HG03442 (cell line): ENCODE measurements around the gene PRDM16.

Source experiments
- ATAC-seq: cut with Tn5 transposase; IDR thresholded peaks from one replicate; pipeline ENCODE4 v1.9.1; 2021; ENCODE audit warnings: mild to moderate bottlenecking, moderate library complexity; ENCODE audit not compliant: unreplicated experiment

PRDM16 gene

GRCh38 chr1:3419415-3420204 is 350.6 kb downstream of the PRDM16 start:
- no peak for ATAC-seq

- no peak for ATAC-seq
Observed at GRCh38 chr1:3420218-3420951, 351.4 kb downstream of the PRDM16 start.

- no peak for ATAC-seq
Observed at GRCh38 chr1:3422638-3423037, 353.6 kb downstream of the PRDM16 start.

- ATAC-seq: no peak
Observed at GRCh38 chr1:3423245-3423829, 354.3 kb downstream of the PRDM16 start.

DNA sequence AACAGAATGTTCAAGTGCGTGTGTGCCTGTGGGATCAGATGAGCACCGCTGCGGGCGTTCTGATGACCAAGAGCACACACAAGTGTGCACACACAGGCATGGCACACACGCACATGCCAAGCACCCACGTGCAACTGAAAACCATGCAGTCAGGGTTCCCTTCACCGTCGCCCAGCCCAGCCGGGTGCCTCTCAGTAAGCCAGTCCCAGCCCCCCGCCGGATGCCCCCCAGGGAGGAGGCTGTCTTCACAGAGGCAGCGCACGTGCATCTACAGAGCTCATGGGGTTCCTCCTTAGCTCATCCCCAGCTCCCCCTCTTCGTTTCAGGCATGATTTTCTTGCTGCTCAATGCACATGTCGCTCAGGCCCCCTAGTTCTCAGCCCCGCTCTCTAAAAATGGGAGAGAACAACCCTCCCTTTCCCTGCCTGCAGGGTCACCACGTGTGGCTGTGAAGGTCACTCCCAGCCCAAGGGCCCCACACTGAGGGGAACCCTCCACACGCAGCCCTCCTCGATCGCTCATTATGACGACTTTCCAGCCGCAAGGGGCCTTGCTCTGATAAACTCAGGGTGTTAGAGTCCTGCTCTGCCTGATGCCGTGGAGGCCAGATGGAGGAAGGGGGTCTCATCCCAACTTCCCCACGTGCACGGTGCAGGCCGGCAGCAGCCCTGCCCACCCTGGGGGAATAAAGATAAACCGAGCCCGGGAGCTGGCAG is 355.1 kb downstream of the PRDM16 start:
- ATAC-seq: no peak

- ATAC-seq: no peak
Observed at GRCh38 chr1:3425486-3426215, 356.6 kb downstream of the PRDM16 start.

DNA sequence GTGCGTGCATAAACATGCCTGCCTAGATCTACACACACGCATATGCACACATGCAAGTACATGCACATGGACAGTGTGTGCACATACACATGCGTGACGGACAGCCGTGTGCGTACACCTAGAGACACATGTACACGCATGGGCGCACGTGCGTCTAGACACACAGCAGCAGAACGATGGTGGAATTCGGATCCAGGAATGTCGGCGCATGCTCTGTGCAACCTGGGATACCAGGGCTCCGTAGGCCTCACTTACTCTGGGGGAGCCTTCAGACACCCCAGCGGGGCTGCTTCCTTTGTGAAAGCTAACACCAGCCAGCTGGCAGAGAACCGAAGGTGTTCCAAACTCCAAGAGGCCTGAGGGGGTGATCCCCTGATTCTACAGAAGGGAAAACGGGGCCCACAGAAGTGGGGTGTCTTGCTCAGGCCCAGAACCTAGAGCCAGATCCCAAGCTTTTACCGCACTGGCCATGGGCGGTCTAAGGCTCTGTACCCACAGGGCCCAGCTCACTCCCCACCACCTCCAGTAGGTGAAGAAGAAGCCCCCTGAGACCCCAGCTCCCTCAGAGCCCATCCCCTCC is 358.0 kb downstream of the PRDM16 start:
- ATAC-seq: no peak

GRCh38 chr1:3427711-3428704 is 359.0 kb downstream of the PRDM16 start:
- no peak for ATAC-seq

DNA sequence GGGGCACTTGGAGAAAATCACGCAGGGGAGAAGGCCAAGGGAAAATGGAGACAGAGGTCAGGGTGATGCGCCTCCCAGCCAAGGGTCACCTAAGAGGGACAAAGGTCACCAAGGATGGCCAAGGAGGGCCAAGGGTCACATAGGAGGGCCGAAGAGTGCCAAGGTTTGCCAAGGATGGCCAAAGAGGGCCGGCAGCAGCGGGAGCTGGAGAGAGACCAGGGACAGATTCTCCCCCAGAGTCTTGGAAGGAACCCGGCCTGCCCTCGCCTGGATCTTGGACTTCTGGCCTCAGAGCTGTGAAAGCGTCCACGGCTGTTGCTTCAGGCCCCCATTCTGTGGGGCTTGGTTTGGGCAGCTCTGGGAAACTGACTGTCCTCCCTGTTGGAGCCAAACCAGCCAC is 359.9 kb downstream of the PRDM16 start:
- no peak for ATAC-seq

DNA sequence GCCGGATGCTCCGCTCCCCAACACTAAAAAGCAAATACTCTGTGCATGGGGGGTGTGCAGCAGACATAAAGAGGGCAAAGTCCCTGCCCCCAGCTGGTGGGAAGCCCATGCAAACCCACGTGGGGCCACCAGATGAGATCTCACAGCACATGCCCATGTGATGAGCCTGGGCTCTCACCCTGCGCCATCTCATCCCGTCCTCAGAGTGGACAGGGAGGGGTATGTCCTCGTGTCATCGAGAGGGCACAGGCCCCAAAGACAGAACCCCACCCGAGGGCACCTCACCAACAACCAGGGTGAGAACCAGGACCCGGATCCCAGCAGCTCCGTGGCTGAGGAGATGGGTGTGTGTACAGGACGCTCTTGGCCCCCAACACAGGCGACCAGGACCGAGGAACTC is 360.3 kb downstream of the PRDM16 start:
- no peak for ATAC-seq

DNA sequence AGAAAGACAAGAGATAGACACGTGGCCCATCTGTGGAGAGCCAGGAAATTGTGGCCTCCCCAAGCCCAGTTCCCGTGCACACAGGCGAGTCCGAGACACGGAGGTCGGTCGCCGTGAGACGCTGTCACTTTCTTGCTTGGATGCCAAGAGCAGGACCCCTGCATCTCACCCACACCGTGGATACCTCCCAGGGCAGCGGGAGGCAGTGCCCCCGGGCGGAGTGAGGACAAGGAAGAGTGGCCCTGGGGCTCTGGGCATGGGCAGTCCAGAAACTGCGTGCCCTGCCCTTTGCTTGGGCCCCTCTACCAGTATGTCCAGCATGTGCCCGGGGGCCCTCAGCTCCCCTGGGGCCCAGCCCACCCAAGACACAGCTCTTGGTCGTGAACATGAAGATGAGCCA is 360.8 kb downstream of the PRDM16 start:
- no peak for ATAC-seq

GRCh38 chr1:3430406-3430805 is 361.4 kb downstream of the PRDM16 start:
- no peak for ATAC-seq

- ATAC-seq: no peak
Observed at GRCh38 chr1:3430820-3431219, 361.8 kb downstream of the PRDM16 start.

DNA sequence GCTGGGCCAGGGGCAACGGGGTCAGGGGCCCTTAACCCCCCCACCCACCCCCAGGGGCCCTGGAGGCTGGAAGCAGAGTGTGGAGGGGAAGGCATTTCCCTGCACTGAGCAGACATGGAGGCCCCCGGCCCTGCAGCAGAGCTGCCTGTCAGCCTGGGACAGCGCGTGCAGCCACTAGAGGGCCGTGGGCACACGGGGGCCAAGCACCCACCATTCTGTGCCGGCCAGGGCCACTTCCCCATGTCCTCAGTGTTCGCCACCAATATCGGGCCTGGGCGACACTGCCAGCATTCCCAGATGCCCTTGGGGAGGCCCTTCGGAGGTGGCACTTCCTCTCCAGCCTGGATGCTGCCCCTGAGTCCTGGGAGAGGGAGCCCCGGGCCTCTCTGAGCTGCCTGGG is 362.3 kb downstream of the PRDM16 start:
- ATAC-seq: no peak

- no peak for ATAC-seq
Observed at GRCh38 chr1:3431686-3432085, 362.7 kb downstream of the PRDM16 start.

- ATAC-seq: no peak
Observed at GRCh38 chr1:3432306-3432705, 363.3 kb downstream of the PRDM16 start.

GRCh38 chr1:3433076-3433475 is 364.1 kb downstream of the PRDM16 start:
- ATAC-seq: no peak

- no peak for ATAC-seq
Observed at GRCh38 chr1:3433596-3434320, 364.8 kb downstream of the PRDM16 start.
